ENCODE measurements around the gene ARPC1B. TPM values are rescaled to one million over a fixed set of nuclear protein-coding genes. Genes with fewer than 3 reads are reported as not detected.
"Not testable (repeated sequence)": the region's sequence is repeated elsewhere in the genome, so short reads cannot be mapped to it uniquely, and the experiment has no call there.

Gene ARPC1B
- total and polyA plus RNA-seq, 10 donors: 302 to 758 (median 418) TPM

- 91 to 94% (median 92%) methylated on average over 3 of the region's 3 CpGs for WGBS, 5 donors
- no peak overlapping the region for H3K27ac ChIP-seq
- intact Hi-C loops (cut with DNase I; ENCODE audit: low total_unique reads): no loop called here
- H3K27me3 ChIP-seq (replicated peaks in 1 of 7): no peaks in the 10 kb centered on the region
- no peaks in the 10 kb centered on the region for H3K9me3 ChIP-seq
- no peaks in the 10 kb centered on the region for H3K4me1 ChIP-seq
- no peak for DNase-seq
- no peak for TF ChIP-seq CTCF (IDR thresholded peaks at IDR 0.05 in 8 of 11, conservative IDR thresholded peaks at IDR 0.05 in 3 of 11)
- no peak for TF ChIP-seq POLR2A (IDR thresholded peaks at IDR 0.05)
- no peak for TF ChIP-seq POLR2AphosphoS5 (IDR thresholded peaks at IDR 0.05)
- peaks cover 0 to 100% (median 90%) of the 10 kb centered on the region in 6 donors for H3K36me3 ChIP-seq
- H3K4me3 ChIP-seq: no peak overlapping the region
Measured at GRCh38 chr7:99340659-99341058, 33.9 kb upstream of the ARPC1B start.

- H3K9me3 ChIP-seq: no peaks in the 10 kb centered on the region
- DNase-seq: no peak
- TF ChIP-seq POLR2AphosphoS5 (IDR thresholded peaks at IDR 0.05) (peak in 2 of 3 donors; percentile 17 to 52), POLR2A (IDR thresholded peaks at IDR 0.05) (no peak)
- H3K4me3 ChIP-seq: no peak overlapping the region
- peaks cover 3 to 100% (median 93%) of the 10 kb centered on the region in 6 donors for H3K36me3 ChIP-seq
- intact Hi-C loops (cut with DNase I; ENCODE audit: low total_unique reads): no loop called here
- H3K4me1 ChIP-seq: no peaks in the 10 kb centered on the region
- no peak overlapping the region for H3K27ac ChIP-seq
- H3K27me3 ChIP-seq (replicated peaks in 1 of 7): no peaks in the 10 kb centered on the region
- 88 to 95% (median 94%) methylated on average over 12 to 13 of the region's 13 CpGs for WGBS, 5 donors
Measured at GRCh38 chr7:99344061-99344647, 30.4 kb upstream of the ARPC1B start.

- WGBS, 5 donors: 91 to 99% (median 97%) methylated on average over 3 of the region's 3 CpGs
- DNase-seq; intact Hi-C loops (cut with DNase I; ENCODE audit: low total_unique reads): not testable (repeated sequence)
Measured at GRCh38 chr7:99350641-99351040, 23.9 kb upstream of the ARPC1B start.

GRCh38 chr7:99352247-99352646 lies 22.3 kb upstream of the ARPC1B start:
- intact Hi-C loops (cut with DNase I; ENCODE audit: low total_unique reads): no loop called here
- TF ChIP-seq POLR2AphosphoS5 (IDR thresholded peaks at IDR 0.05): no peak
- Histone ChIP-seq H3K4me1 (no peaks in the 10 kb centered on the region), H3K27me3 (replicated peaks in 1 of 7) (no peaks in the 10 kb centered on the region), H3K27ac (no peak overlapping the region), H3K9me3 (no peaks in the 10 kb centered on the region), H3K4me3 (no peak overlapping the region), H3K36me3 (peaks cover 8 to 100% (median 98%) of the 10 kb centered on the region in 6 donors)
- 95 to 100% (median 98%) methylated on average over 5 of the region's 5 CpGs for WGBS, 5 donors
- DNase-seq: no peak

More at GRCh38 chr7:99350641-99351040, 23.9 kb upstream of the ARPC1B start:
- not testable (repeated sequence) for H3K9me3 ChIP-seq; H3K27me3 ChIP-seq (replicated peaks in 1 of 7); H3K27ac ChIP-seq; H3K4me3 ChIP-seq; H3K4me1 ChIP-seq
- H3K36me3 ChIP-seq: peaks cover 5 to 100% (median 98%) of the 10 kb centered on the region in 6 donors

- 92 to 96% (median 94%) methylated on average over 7 of the region's 7 CpGs for WGBS, 5 donors
- Histone ChIP-seq H3K27me3 (replicated peaks in 1 of 7) (no peaks in the 10 kb centered on the region), H3K4me1 (no peaks in the 10 kb centered on the region), H3K4me3 (no peak overlapping the region), H3K27ac (no peak overlapping the region), H3K9me3 (no peaks in the 10 kb centered on the region), H3K36me3 (peaks cover 5 to 100% (median 100%) of the 10 kb centered on the region in 6 donors)
- DNase-seq: no peak
- intact Hi-C loops (cut with DNase I; ENCODE audit: low total_unique reads): no loop called here
- TF ChIP-seq POLR2AphosphoS5 (IDR thresholded peaks at IDR 0.05) (no peak), CTCF (IDR thresholded peaks at IDR 0.05 in 8 of 11, conservative IDR thresholded peaks at IDR 0.05 in 3 of 11) (no peak), POLR2A (IDR thresholded peaks at IDR 0.05) (no peak)
Measured at GRCh38 chr7:99355098-99355497, 19.4 kb upstream of the ARPC1B start.
